NCI-H2227 treated with DMSO at 0.1 percent for 48 hours (cell line): ENCODE results near the gene SPEG.

Experiments
- DNase-seq: peaks from one replicate; lab custom pipeline; 2025; lab: John Stamatoyannopoulos, UW

Gene SPEG

DNA sequence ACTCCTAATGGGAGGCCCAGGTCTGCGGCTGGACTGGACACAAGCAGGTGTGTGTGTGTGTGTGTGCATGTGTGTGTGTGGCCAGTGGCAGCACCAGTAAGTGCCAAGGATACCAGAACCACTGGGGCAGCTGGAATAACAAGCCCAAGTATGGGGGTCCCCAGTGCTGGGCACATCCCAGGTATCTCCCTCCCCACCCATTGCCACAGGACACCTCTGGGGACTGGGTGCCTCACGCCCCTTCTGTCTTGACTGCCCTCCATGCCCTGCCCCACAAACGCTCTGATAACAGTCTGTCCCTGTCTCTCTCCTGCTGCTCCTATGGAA is 9.0 kb downstream of the SPEG start:
- no peak for DNase-seq

GRCh38 chr2:219444566-219445091 is 10.0 kb downstream of the SPEG start:
- no peak for DNase-seq

GRCh38 chr2:219445220-219445640 is 10.6 kb downstream of the SPEG start:
- no peak for DNase-seq

DNA sequence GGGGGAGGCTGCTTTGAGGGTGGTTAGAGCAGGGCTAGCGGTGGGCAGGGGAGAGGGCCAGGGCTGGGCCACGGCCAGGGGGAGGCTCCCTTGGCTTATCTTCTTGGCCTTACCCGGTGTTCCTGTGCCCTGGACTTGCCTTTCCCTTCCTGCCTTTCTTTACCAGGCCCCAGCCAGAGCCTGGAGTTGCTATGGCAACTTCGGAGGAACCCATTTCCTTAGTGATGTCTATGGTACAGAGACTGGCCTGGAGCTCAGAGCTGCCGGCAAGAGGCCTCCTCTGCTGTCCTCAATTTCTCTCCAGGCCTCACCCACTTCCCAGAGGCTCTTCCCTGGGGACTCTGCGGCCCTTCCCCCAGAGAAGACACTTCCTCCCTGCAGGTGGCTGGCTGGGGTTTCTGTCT is 11.5 kb downstream of the SPEG start:
- peak; percentile 30 for DNase-seq

DNA sequence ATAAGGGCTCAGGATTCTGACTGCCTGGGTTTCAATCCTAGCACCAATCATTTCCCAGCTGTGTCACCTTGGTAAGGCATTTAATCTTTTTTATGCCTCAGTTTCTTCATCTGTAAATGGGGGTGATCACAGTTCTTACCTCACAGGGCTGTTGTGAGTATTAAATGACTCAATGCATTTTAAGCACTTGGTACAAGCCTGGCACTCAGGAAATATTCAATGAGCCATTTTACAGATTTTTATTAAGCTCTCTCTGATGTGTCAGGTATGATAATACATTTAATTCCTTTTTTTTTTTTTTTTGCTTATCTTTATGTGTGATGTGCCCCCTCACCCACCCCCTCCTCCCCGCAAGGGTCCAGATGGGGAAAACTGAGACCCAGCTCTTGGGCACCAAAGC is 12.0 kb downstream of the SPEG start:
- DNase-seq, result no peak

DNA sequence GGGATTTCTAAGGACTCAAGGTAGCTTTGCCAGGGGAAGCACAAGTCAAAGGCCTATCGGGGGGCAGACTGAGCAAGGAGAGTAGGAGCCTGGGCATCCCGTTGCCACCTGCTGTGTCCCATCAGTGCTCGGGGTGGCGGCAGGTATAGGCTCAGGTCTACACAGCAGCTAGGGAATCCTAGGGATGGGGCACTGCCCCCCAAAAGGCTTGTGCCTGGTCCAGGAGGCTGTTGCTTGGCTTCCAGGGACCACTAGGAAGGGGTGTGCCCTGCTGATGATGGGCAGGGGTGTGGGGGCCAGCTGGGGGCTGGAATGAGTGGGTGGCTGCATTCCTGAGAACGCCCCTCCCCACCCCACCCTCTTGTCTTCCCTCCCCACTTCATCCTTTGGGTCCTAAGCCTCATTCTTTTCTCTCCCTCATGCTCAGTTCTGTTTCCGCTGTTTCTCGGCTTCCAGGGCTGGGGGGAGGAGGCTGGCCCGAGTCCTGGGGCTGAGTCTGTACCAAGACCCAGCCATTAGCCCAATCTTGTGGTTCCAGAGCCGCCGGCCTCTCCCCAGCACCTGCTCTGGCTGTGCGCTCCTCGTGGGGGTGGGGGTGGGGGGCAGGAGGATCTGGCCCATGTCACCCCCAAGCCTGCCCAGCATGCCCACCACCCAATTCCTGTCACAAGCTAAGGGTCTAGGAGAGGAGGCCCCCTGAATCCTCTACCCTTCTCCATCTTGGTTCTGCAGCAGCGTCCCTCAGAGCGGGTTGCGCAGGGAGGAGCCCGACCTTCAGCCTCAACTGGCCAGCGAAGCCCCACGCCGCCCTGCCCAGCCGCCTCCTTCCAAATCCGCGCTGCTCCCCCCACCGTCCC is 12.8 kb downstream of the SPEG start:
- no peak for DNase-seq

- DNase-seq, result no peak
Measured at GRCh38 chr2:219448099-219448775, 13.6 kb downstream of the SPEG start.

DNA sequence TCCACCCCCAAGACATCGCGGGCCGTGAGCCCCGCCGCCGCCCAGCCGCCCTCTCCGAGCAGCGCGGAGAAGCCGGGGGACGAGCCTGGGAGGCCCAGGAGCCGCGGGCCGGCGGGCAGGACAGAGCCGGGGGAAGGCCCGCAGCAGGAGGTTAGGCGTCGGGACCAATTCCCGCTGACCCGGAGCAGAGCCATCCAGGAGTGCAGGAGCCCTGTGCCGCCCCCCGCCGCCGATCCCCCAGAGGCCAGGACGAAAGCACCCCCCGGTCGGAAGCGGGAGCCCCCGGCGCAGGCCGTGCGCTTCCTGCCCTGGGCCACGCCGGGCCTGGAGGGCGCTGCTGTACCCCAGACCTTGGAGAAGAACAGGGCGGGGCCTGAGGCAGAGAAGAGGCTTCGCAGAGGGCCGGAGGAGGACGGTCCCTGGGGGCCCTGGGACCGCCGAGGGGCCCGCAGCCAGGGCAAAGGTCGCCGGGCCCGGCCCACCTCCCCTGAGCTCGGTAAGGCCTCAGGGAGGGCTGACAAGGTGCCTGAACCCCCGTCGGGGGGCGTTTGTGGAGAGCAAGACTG is 14.2 kb downstream of the SPEG start:
- no peak for DNase-seq

GRCh38 chr2:219449609-219450008 is 15.0 kb downstream of the SPEG start:
- no peak for DNase-seq

DNA sequence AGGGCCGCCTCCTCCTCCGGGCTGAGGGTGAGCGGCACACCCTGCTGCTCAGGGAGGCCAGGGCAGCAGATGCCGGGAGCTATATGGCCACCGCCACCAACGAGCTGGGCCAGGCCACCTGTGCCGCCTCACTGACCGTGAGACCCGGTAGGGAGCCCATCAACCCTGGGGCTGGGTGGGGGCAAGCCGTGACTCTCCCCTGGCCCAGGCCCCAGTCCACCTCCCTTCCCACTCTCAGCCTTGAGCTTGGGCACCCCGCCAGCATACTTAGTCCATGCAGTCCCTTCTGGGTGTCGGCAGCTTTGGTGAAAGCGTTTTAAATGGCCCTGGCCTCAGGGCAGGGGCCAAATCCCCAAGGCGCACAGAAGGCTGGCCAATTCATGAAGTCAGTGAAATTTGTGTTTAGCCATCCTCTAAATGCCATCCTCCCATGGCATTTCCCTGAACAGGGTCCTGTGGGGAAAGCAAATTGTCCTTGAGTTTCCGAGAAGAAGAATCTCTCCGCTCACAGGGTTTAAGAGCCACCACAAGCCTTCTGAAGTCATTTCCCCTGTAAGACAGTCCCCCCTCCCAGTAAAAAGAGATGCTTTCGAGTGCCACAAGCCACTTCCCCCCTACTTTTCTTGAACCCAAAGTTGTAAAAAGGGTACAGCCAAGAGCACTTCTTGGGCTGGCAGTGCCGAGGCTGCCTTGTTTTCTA is 17.2 kb downstream of the SPEG start:
- no peak for DNase-seq

DNA sequence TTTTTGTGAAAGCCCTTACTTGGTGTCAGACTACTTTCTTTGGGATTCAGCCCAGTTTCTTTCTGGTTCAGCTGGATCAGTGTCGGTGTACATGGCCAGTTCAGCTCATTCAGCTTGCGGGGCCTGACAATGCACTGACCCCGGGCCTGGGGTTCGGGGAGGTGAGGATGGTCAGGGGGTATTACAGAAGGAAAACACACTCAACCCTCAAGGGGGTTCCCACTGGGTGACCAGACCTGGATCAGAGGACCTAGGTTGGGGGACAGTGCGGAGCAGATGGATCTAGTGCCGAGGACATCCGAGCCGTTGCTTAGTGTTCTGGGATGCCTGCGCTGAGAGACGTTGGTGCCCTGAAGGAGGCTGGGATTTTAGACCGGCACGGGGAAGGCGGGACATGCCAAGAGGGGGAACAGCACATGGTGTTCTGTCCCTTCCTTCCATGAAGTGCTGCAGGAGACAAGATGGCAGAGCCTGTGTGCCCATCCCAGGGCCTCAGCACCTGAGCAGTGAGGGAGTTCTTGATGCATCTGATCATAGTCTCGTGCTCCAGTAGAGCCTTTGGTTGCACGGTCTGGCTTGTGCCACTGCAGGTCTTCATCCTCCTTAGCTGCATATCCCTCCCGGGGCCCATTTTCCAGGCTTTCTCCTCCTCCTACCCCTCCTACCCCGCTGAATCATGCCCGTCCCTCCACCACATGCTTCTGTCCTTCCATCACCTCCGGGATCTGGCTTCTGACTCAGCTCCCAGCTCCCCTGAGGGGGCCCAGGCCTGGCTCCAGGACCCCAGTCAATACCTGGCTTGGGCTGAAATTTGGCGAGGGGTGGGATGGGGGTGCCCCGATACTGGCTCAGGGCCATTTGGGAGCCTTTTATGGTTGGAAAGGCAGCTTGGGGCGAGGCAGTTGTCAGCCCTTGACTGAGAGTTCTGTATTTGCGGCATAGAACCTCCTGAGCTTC is 18.0 kb downstream of the SPEG start:
- DNase-seq, result no peak

- DNase-seq, result peak; percentile 66
Measured at GRCh38 chr2:219453671-219454590, 19.3 kb downstream of the SPEG start.

GRCh38 chr2:219455581-219455980 is 20.9 kb downstream of the SPEG start:
- no peak for DNase-seq

DNA sequence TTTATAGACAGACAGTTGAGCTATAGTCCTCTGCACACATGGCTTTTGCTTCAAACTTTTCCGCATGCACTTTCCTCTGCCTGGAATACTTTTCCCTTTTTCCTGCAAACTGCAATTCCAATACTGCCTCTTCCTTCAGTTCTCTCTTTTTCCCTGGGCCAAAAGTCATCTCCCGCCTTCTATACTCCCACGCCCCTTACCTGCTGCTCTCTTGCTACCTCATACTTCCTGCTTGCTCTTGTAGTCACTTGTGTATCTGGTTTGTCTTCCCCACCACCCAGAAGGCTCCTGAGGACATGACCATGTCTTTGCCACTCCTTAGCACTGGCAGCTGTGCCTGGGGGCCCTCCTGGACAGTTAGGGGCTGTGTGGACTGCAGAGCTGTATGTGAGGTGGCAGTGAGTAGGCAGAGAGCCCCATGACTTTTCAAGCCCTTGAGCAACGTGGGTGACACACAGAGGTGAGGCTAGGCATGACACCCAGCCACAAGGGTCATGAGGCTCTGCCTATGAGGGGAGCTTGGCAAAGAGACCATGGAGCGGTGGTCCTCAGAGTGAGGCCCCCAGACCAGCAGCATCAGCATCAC is 23.2 kb downstream of the SPEG start:
- DNase-seq, result no peak

GRCh38 chr2:219458996-219459395 is 24.4 kb downstream of the SPEG start:
- DNase-seq, result no peak

DNA sequence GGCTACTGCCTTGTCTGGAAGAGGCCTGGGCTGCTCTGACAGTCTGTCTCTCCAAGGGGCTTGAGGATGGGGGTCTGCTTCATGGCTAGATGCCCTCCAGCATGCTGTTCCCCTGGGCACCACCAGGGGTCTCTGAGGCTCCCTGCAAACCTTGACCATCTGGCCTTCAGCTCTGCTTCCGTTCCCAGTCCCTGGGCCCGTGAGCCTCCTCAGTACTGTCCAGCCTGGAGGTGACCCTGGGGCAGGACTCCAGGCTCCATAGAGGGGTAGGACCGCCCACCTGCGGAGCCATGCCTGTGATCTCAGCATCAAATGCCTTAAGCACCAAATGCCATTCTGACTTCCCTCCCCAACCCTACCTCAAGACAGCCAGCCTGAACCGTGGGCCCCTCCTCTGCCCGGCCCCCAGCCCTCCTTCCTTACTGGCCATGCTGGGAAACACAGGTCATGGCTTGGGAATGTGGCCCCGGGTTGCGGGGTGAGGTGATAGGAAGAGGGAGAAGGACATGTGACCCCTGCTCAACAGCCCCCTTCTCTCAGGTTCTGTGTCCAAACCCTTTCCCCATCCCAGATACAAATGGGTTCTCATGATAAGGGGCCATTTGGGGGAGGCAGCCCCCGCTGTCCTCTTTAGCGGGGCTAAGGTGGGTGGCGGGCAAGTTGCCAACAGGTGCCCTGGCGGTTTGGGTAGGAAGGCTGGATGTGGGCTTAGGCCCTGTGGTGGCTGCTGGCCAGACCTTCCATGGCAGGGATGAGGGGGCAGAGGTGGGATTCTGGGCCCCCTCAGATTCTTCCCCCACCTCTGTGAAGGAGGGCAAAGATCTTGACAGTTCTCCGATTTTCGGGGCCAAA is 25.0 kb downstream of the SPEG start:
- peak; percentile 30 for DNase-seq

DNA sequence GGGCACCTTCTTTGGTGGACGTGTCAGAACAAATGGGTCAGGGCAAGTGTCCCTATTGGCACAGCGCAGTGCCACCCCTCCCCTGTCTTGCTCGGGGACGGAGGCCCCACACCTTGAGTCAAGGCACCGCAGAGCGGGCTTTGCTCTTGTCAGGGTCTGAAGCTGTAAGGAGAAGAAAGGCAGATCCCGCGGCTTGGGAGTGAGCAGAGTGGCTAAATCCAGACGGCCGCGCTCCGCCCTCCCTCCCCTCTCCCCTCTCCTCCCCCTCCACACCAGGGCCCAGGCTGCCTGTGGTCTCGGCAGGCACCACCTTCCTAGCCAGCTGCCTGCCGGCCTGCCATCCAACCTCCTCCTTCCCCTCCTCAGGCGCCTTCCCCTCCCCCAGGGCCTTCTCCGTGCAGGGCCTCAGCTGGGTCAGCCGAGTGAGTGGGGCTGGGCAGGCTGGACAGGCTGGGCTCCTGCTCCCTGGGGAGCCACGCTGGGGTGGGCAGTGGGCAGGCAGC is 25.8 kb downstream of the SPEG start:
- DNase-seq, result peak; percentile 66

DNA sequence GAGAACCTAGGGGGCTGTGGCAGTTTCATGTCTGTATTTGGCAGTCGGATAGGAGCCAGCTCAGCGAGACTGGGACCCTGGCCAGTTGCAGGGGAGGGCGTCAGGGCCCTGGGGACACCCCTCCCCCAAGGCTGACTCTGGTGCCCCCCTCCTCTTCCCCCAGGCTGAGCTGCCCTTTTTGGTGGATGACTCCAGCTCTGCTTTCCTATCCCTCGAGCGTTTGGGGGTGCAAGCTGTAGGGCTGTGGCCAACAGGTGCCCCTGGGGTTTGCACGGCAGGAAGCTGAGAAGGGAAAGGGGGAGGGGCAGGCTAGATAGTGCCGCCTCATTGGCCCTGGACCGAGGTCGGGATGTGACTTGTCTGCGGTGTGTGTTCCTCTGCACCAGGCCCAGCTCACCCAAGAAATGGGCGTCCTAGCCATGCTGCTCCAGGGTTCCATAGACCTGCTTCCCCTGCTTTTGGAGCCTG is 26.4 kb downstream of the SPEG start:
- no peak for DNase-seq
